OCI-LY3 (cell line): Measurements from ENCODE around the gene FARP1.

ENCODE experiments used
- EZH2phosphoT487 ChIP-seq: fragments of 200-600 bp; shearing (Covaris generic); IDR thresholded peaks from 2 replicates; pipeline ENCODE4 v1.6.1; 2018; ENCODE audit warnings: antibody characterized with exemption, mixed run types, low read depth
- TF ChIP-seq, protein P1 (sequence below): fragments of 200-600, 300-600 bp; sonication (generic); IDR thresholded peaks from 2 replicates; pipeline ENCODE4 v1.5.1; 2014; ENCODE audit warnings: antibody characterized with exemption, low read length, low read depth

DNA sequence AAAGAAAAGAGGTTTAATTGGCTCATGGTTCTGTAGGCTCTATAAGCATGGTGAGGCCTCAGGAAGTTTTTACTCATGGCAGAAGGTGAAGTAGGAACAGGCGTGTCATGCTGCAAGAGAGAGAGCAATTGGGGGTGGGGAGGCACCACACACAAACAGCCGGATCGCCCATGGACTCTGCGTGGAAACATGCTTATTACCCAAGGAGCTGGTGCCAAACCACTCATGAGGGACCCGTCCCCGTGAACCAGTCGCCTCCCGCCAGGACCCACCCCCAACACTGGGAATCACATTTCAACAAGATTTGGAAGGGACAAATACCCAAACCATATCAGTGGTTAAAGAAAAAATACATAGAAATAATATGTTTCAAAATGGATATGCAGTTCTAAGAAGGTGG lies 208.7 kb downstream of the FARP1 start:
- TF ChIP-seq, protein P1, sequence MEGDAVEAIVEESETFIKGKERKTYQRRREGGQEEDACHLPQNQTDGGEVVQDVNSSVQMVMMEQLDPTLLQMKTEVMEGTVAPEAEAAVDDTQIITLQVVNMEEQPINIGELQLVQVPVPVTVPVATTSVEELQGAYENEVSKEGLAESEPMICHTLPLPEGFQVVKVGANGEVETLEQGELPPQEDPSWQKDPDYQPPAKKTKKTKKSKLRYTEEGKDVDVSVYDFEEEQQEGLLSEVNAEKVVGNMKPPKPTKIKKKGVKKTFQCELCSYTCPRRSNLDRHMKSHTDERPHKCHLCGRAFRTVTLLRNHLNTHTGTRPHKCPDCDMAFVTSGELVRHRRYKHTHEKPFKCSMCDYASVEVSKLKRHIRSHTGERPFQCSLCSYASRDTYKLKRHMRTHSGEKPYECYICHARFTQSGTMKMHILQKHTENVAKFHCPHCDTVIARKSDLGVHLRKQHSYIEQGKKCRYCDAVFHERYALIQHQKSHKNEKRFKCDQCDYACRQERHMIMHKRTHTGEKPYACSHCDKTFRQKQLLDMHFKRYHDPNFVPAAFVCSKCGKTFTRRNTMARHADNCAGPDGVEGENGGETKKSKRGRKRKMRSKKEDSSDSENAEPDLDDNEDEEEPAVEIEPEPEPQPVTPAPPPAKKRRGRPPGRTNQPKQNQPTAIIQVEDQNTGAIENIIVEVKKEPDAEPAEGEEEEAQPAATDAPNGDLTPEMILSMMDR: no peak
- no peak for TF ChIP-seq EZH2phosphoT487
